NB4 (cell line): ENCODE data around the gene COL5A1.
A peak's percentile ranks its signal among the peaks of the same experiment; 100 is the strongest.

Experiments used
- CTCF ChIP-seq: IDR thresholded peaks from one replicate; pipeline ENCODE4 v1.5.1; 2012; ENCODE audit warnings: low read depth, low read length
- MAX ChIP-seq: IDR thresholded peaks from 2 replicates; pipeline ENCODE4 v1.6.1; 2011; ENCODE audit warnings: low read depth, low read length
- MYC ChIP-seq: IDR thresholded peaks from 2 replicates; pipeline ENCODE4 v1.6.1; 2011; ENCODE audit warnings: low read depth, low read length
- POLR2A ChIP-seq: IDR thresholded peaks from 2 replicates; pipeline ENCODE4 v1.6.1; 2011; ENCODE audit warnings: mild to moderate bottlenecking; ENCODE audit not compliant: insufficient read length; ENCODE audit errors: extremely low read depth

GRCh38 chr9:134647359-134648080 lies 5.9 kb downstream of the COL5A1 start:
- no peak for TF ChIP-seq POLR2A
- no peak for TF ChIP-seq CTCF
- 0 out of 2 replicates have a peak, but pooled peaks have one; percentile 22 for TF ChIP-seq MAX
- TF ChIP-seq MYC, result no peak
